ENCODE measurements around the gene TAS2R8.

DNA sequence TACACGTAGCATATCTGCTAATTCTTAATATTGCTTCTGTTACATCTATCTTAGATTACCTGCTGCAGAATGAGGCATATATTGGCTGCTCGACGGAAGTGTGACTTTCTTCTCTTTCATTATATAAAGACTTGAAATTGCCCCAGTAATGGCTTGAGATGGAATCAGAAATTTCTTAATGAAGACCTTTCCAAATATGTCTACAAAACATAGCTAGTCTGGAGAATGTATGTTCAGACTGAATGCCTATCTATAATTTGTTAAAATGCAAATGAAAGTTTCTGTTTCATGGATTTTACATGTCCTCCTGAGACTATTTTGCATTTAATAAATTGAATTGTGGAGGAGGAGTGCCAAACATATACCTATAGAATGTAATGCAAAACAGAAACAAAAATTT, 19.2 kb upstream of the TAS2R8 start, which contains the start of gene TAS2R10:
- TF ChIP-seq CTCF (IDR thresholded peaks at IDR 0.05 in 2 of 3, conservative IDR thresholded peaks at IDR 0.05 in 1 of 3; ENCODE audit: control insufficient read depth in 2 of 3, extremely low read depth in 1 of 3, insufficient read depth in 1 of 3, low read depth in 3 of 3, low read length in 3 of 3), result no peak
- TF ChIP-seq JUND (IDR thresholded peaks at IDR 0.05; ENCODE audit: low read depth, low read length), result no peak
- TF ChIP-seq NFYB (IDR thresholded peaks at IDR 0.05; ENCODE audit: insufficient read depth, low read depth, low read length), result no peak
- TF ChIP-seq SPI1 (IDR thresholded peaks at IDR 0.05; ENCODE audit: borderline replicate concordance, insufficient read depth, low read depth, low read length), result no peak
- no peak for TF ChIP-seq POLR2A (IDR thresholded peaks at IDR 0.05; ENCODE audit: low read depth, low read length)
- no peak for TF ChIP-seq TARDBP (IDR thresholded peaks at IDR 0.05; ENCODE audit: borderline replicate concordance)
- no peak for TF ChIP-seq MXI1 (IDR thresholded peaks at IDR 0.05; ENCODE audit: low read depth, low read length)
- TF ChIP-seq FOXM1 (IDR thresholded peaks at IDR 0.05; ENCODE audit: low read depth, low read length), result no peak
- TF ChIP-seq, protein P1, sequence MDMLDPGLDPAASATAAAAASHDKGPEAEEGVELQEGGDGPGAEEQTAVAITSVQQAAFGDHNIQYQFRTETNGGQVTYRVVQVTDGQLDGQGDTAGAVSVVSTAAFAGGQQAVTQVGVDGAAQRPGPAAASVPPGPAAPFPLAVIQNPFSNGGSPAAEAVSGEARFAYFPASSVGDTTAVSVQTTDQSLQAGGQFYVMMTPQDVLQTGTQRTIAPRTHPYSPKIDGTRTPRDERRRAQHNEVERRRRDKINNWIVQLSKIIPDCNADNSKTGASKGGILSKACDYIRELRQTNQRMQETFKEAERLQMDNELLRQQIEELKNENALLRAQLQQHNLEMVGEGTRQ (IDR thresholded peaks at IDR 0.05; ENCODE audit: borderline replicate concordance, low read depth, low read length), result no peak
- no peak for TF ChIP-seq SMC3 (IDR thresholded peaks at IDR 0.05; ENCODE audit: borderline replicate concordance, low read length)
- no peak for TF ChIP-seq MAX (IDR thresholded peaks at IDR 0.05; ENCODE audit: low read depth, low read length)
